ENCODE measurements around the gene WWOX. TPM values are rescaled to one million over a fixed set of nuclear protein-coding genes. Genes with fewer than 3 reads are reported as not detected.

Gene WWOX
- total RNA-seq, 1 experiment from 2014 or later = 35.6 TPM

- Histone ChIP-seq H3K4me2 (no peak overlapping the region), H3K9me2 (ENCODE audit: insufficient read depth) (no peaks in the 10 kb centered on the region), H3K4me1 (replicated peaks; ENCODE audit: insufficient read depth) (no peaks in the 10 kb centered on the region), H3K79me2 (ENCODE audit: low read depth) (no peaks in the 10 kb centered on the region), H4K20me1 (ENCODE audit: insufficient read depth) (no peaks in the 10 kb centered on the region), H3K4me3 (no peak overlapping the region), H3K27me3 (ENCODE audit: insufficient read depth, low read depth) (no peaks in the 10 kb centered on the region), H3F3A (ENCODE audit: insufficient read depth, low read depth) (no peaks in the 10 kb centered on the region), H3K27ac (no peak overlapping the region), H3K9me3 (ENCODE audit: insufficient read depth, low read depth) (no peaks in the 10 kb centered on the region), H3K36me3 (ENCODE audit: low read depth) (no peaks in the 10 kb centered on the region), H2AFZ (no peak overlapping the region)
- no peak for DNase-seq
- CTCF ChIA-PET = no interaction called here
- intact Hi-C loops (cut with micrococcal nuclease; ENCODE audit: unreplicated experiment) = no loop called here
- BruUV-seq (replicated peaks) = no TSS peak
- POLR2A ChIA-PET (ENCODE audit: unreplicated experiment) = no interaction called here
- no peak for TF ChIP-seq EZH2 (IDR thresholded peaks at IDR 0.05; ENCODE audit: low read depth)
- TF ChIP-seq, protein P1, sequence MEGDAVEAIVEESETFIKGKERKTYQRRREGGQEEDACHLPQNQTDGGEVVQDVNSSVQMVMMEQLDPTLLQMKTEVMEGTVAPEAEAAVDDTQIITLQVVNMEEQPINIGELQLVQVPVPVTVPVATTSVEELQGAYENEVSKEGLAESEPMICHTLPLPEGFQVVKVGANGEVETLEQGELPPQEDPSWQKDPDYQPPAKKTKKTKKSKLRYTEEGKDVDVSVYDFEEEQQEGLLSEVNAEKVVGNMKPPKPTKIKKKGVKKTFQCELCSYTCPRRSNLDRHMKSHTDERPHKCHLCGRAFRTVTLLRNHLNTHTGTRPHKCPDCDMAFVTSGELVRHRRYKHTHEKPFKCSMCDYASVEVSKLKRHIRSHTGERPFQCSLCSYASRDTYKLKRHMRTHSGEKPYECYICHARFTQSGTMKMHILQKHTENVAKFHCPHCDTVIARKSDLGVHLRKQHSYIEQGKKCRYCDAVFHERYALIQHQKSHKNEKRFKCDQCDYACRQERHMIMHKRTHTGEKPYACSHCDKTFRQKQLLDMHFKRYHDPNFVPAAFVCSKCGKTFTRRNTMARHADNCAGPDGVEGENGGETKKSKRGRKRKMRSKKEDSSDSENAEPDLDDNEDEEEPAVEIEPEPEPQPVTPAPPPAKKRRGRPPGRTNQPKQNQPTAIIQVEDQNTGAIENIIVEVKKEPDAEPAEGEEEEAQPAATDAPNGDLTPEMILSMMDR (conservative IDR thresholded peaks at IDR 0.05) = no peak
Measured at GRCh38 chr16:78249056-78249455, 149.6 kb downstream of the WWOX start.

GRCh38 chr16:78249832-78250231 lies 150.4 kb downstream of the WWOX start:
- no peak for DNase-seq
- H3K27ac ChIP-seq = no peak overlapping the region
- no peaks in the 10 kb centered on the region for H3K27me3 ChIP-seq (ENCODE audit: insufficient read depth, low read depth)
- no peaks in the 10 kb centered on the region for H3K9me3 ChIP-seq (ENCODE audit: insufficient read depth, low read depth)
- no peaks in the 10 kb centered on the region for H3F3A ChIP-seq (ENCODE audit: insufficient read depth, low read depth)
- TF ChIP-seq EZH2 (IDR thresholded peaks at IDR 0.05; ENCODE audit: low read depth) = no peak
- TF ChIP-seq, protein P1 (conservative IDR thresholded peaks at IDR 0.05) = no peak
- no peak overlapping the region for H3K4me3 ChIP-seq
- H3K4me2 ChIP-seq = no peak overlapping the region
- H2AFZ ChIP-seq = no peak overlapping the region
- H3K79me2 ChIP-seq (ENCODE audit: low read depth) = no peaks in the 10 kb centered on the region
- BruUV-seq (replicated peaks) = no TSS peak
- CTCF ChIA-PET = no interaction called here
- H3K36me3 ChIP-seq (ENCODE audit: low read depth) = no peaks in the 10 kb centered on the region
- H3K9me2 ChIP-seq (ENCODE audit: insufficient read depth) = no peaks in the 10 kb centered on the region
- POLR2A ChIA-PET (ENCODE audit: unreplicated experiment) = no interaction called here
- intact Hi-C loops (cut with micrococcal nuclease; ENCODE audit: unreplicated experiment) = no loop called here
- no peaks in the 10 kb centered on the region for H3K4me1 ChIP-seq (replicated peaks; ENCODE audit: insufficient read depth)
- H4K20me1 ChIP-seq (ENCODE audit: insufficient read depth) = no peaks in the 10 kb centered on the region

DNA sequence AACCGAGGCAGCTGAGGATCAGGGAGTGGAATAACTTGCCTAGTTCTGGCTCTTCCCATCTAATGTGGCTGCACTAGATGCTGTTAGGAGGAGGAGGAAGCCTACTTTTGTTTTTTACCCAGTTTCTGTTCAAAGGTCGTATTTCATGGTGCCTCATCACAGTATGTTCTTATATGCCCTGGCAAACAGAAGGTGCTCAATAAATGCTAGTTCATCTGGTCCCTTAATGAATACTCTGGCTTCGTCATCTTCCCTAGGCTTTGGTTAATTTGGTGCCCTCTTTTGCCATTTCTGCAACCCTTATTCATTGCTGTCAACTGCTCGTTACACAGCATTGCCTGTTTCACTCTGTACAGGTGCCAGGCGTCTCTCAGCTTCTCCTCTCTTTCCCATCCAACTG lies 151.7 kb downstream of the WWOX start:
- TF ChIP-seq, protein P1 (conservative IDR thresholded peaks at IDR 0.05) = no peak
- TF ChIP-seq EZH2 (IDR thresholded peaks at IDR 0.05; ENCODE audit: low read depth) = no peak
- Histone ChIP-seq H3K27ac (no peak overlapping the region), H3F3A (ENCODE audit: insufficient read depth, low read depth) (no peaks in the 10 kb centered on the region), H3K4me3 (no peak overlapping the region), H2AFZ (no peak overlapping the region), H3K4me2 (no peak overlapping the region), H3K9me2 (ENCODE audit: insufficient read depth) (no peaks in the 10 kb centered on the region), H3K36me3 (ENCODE audit: low read depth) (no peaks in the 10 kb centered on the region), H4K20me1 (ENCODE audit: insufficient read depth) (no peaks in the 10 kb centered on the region), H3K27me3 (ENCODE audit: insufficient read depth, low read depth) (no peaks in the 10 kb centered on the region), H3K4me1 (replicated peaks; ENCODE audit: insufficient read depth) (no peaks in the 10 kb centered on the region), H3K9me3 (ENCODE audit: insufficient read depth, low read depth) (no peaks in the 10 kb centered on the region), H3K79me2 (ENCODE audit: low read depth) (no peaks in the 10 kb centered on the region)
- ChIA-PET CTCF (no interaction called here), POLR2A (ENCODE audit: unreplicated experiment) (no interaction called here)
- DNase-seq = no peak
- BruUV-seq (replicated peaks) = no TSS peak
- intact Hi-C loops (cut with micrococcal nuclease; ENCODE audit: unreplicated experiment) = no loop called here

Measured in PC-9 (cell line).